ENCODE results near the gene RPS28. TPM values are rescaled to one million over a fixed set of nuclear protein-coding genes. Genes with fewer than 3 reads are reported as not detected.
A peak's percentile ranks its signal among the peaks of the same experiment; 100 is the strongest.

RPS28 gene
- total RNA-seq, 1 donor from 2014 or later, result 157 TPM

DNA sequence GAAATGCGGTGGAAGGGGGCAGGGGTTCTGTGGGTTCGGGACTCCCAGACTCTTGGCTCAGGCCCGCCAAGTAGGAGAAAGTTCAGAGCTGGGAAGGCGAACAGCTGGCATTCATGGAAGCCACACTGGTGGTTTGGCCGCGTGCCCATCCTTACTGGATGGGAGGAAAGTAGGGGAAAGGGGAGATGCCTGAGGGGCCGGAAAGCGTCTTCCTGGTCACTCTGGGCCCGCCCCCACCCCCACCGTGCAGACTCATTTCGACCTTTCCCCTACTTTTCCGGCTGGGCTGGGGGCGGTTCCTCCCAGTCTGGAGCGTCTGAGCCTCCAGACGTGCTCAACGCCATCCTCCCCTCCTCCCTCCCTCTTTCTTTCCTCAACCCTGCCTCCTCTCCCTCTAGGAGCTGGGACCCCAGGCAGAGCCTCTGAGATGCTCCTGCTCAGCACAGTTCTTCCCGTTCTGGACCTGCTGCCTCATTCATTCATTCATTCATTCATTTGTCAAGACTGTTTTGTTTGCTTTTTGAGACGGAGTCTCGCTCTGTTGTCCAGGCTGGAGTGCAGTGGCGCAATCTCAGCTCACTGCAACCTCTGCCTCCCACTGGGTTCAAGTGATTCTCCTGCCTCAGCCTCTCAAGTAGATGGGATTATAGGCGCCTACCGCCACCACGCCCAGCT lies 46.2 kb downstream of the RPS28 start:
- no peak for FAIRE-seq
- DNase-seq (ENCODE audit: low spot score in 2 of 2), result peak; percentile 71 to 82

DNA sequence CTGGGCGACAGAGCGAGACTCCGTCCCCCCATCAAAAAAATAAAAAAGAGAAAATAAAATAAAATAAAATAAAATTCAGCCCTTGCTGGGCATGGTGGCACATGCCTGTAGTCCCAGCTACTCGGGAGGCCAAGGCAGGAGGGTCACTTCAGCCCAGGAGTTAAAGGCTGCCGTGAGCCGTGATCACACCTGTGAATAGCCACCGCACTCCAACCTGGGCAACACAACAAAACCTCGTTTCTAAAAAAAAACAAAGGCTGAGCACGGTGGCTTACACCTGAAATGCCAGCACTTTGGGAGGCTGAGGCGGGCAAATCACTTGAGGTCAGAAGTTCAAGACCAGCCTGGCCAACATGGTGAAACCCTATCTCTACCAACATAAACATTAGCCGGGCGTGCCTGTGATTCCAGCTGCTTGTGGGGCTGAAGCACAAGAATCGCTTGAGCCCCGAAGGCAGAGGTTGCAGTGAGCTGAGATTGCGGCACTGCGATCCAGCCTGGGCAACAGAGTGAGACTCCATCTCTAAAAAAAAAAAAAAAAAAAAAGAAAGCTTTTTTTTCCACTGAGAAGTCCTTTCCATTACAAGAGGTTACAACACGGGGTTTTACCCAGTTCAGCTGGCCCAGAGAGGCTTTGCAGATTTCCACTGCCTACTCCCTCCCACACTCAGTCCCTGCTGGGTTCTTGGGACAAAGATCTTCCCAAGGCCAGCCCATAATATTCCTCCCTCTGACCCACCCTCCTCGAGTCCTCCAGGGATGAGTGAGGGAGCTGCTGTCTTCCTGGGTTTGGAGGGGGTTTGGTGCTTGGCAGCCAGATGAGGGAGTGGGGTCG lies 49.1 kb downstream of the RPS28 start:
- FAIRE-seq (no peak), DNase-seq (ENCODE audit: low spot score in 2 of 2) (no peak)

DNA sequence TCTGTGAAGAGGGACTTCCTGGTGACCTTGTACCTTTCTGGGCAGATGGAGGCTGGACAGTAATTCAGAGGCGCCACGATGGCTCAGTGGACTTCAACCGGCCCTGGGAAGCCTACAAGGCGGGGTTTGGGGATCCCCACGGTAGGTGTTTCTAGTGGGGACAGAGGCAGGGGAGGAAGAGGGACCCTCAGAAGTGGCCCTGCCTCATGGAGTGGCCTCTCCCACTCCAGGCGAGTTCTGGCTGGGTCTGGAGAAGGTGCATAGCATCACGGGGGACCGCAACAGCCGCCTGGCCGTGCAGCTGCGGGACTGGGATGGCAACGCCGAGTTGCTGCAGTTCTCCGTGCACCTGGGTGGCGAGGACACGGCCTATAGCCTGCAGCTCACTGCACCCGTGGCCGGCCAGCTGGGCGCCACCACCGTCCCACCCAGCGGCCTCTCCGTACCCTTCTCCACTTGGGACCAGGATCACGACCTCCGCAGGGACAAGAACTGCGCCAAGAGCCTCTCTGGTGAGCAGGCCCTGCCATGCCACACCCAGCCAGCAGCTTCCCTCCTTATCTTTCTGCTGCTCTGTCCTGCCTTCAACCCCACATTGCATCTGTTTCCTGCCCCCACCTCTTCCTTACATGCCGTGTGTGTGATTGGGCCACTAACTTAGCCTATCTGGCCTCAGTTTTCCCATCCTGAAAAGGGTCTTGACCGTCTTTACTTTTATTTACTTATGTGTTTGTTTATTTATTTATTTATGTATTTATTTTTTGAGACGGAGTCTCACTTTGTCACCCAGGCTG lies 49.9 kb downstream of the RPS28 start:
- no peak for FAIRE-seq

More for the DNA sequence above, 49.9 kb downstream of the RPS28 start:
- no peak for DNase-seq (ENCODE audit: low spot score in 2 of 2)

Other genes with a start within 250 kb of the RPS28 start
- 28.1 TPM for gene FBN3, start 171.9 kb upstream of the RPS28 start, total RNA-seq
- 57.9 TPM for gene CERS4, start 112.1 kb upstream of the RPS28 start, total RNA-seq
- gene CD320, start 13.1 kb upstream of the RPS28 start, total RNA-seq, result 16.7 TPM
- 7.3 TPM for gene NDUFA7, start 121 bp upstream of the RPS28 start, total RNA-seq
- gene KANK3, start 21.8 kb downstream of the RPS28 start, total RNA-seq, result 2.4 TPM
- 0.82 TPM for gene ANGPTL4, start 42.7 kb downstream of the RPS28 start, total RNA-seq
- gene RAB11B, start 68.9 kb downstream of the RPS28 start, total RNA-seq, result 90.5 TPM
- 49.3 TPM for gene MARCHF2, start 91.8 kb downstream of the RPS28 start, total RNA-seq
- gene HNRNPM, start 123.5 kb downstream of the RPS28 start, total RNA-seq, result 66.4 TPM
- gene PRAM1, start 181.1 kb downstream of the RPS28 start, total RNA-seq, result not detected
- 2.4 TPM for gene ZNF414, start 192.7 kb downstream of the RPS28 start, total RNA-seq